ENCODE data around the gene MCIDAS.

DNA sequence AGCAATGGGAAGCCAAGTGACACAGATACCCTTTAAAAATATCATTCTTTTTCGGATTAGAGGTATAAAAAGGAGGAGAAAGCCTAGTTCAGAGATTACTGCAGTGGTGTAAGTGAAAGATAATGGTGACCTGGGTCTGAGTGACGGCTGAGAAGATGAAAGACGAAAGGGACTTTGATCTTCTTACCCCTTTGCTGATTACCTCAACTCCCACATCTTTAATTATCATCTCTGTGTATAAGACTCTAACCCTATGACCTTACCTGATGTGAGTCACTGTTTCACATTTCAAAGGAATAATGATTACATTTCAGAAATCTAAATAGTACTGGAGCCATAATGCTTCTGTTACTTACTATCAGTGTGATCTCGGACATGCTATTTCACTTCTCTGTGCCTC, 27.7 kb upstream of the MCIDAS start:
- no peak for TF ChIP-seq CTCF (IDR thresholded peaks at IDR 0.05; ENCODE audit: poor library complexity)
- TF ChIP-seq EZH2 (IDR thresholded peaks at IDR 0.05; ENCODE audit: borderline replicate concordance): no peak
- no peak for TF ChIP-seq EZH2phosphoT487 (IDR thresholded peaks at IDR 0.05; ENCODE audit: low read depth, severe bottlenecking, unreplicated experiment)

Data from hepatocyte (in vitro differentiated cells).